Naive thymus-derived CD4-positive, alpha-beta T cell (primary cell): ENCODE data around the gene NRXN2. TPM values are rescaled to one million over a fixed set of nuclear protein-coding genes. Genes with fewer than 3 reads are reported as not detected.
A peak's percentile ranks its signal among the peaks of the same experiment; 100 is the strongest.

Source experiments
- ATAC-seq: fragments of 150-1000 bp; cut with Tn5 transposase; 2 replicates; pipeline ENCODE4 v1.10.0; 2021; ENCODE audit warnings: mild to moderate bottlenecking, moderate library complexity
- CTCF ChIA-PET: fragments of 350-600 bp; sonication (Branson Sonifier 250); formaldehyde crosslinking; loops from one replicate; lab custom pipeline; 2021; ENCODE audit warnings: antibody characterized with exemption; lab: Charles Lee
- POLR2A ChIA-PET: fragments of 350-600 bp; sonication (Branson Sonifier 250); formaldehyde crosslinking; loops from one replicate; lab custom pipeline; 2021; ENCODE audit warnings: antibody characterized with exemption, inconsistent platforms; lab: Charles Lee
- DNase-seq, 9 donors: peaks; one replicate each; pipeline versions ENCODE4 v3.0.0 to v3.0.0-alpha.2; 2020 to 2022; ENCODE audit warnings: mixed read lengths in 1 of 9
- H3K27ac ChIP-seq: one replicate; pipeline ENCODE4 v1.7.0; 2013; ENCODE audit warnings: mild to moderate bottlenecking, low read depth, low read length, moderate library complexity
- H3K27me3 ChIP-seq, 2 donors: one replicate each; pipeline ENCODE4 v1.7.0; 2013; ENCODE audit warnings: low read length in 2 of 2, mild to moderate bottlenecking in 2 of 2, moderate library complexity in 2 of 2; ENCODE audit not compliant: control insufficient read depth in 2 of 2, insufficient read depth in 2 of 2
- H3K36me3 ChIP-seq, 3 experiments: 1 replicate in 2 of 3; 2 replicates in 1 of 3; pipeline ENCODE4 v1.7.0; 2013; ENCODE audit warnings: low read length in 3 of 3, mild to moderate bottlenecking in 3 of 3, moderate library complexity in 1 of 3; ENCODE audit not compliant: insufficient read depth in 3 of 3, control insufficient read depth in 2 of 3
- H3K4me1 ChIP-seq, 2 donors: one replicate each; pipeline ENCODE4 v1.7.0; 2013; ENCODE audit warnings: low read length in 2 of 2, mild to moderate bottlenecking in 2 of 2, moderate library complexity in 1 of 2; ENCODE audit not compliant: control insufficient read depth in 2 of 2, insufficient read depth in 2 of 2
- H3K4me3 ChIP-seq: 2 replicates; pipeline ENCODE4 v1.7.0; 2013; ENCODE audit warnings: mild to moderate bottlenecking, low read length
- H3K9me3 ChIP-seq, 3 experiments: 1 replicate in 2 of 3; 2 replicates in 1 of 3; pipeline ENCODE4 v1.7.0; 2013; ENCODE audit warnings: low read length in 3 of 3; ENCODE audit not compliant: control insufficient read depth in 2 of 3
- H3K27ac Mint-ChIP-seq, 9 donors: one replicate each; pipeline ENCODE4 v1.8.0; 2020 to 2022; ENCODE audit warnings: mixed read lengths in 9 of 9, mild to moderate bottlenecking in 8 of 9, moderate library complexity in 5 of 9, inconsistent platforms in 2 of 9
- H3K27me3 Mint-ChIP-seq, 5 donors: one replicate each; pipeline ENCODE4 v1.8.0; 2021 to 2022; ENCODE audit warnings: mixed read lengths in 5 of 5, mild to moderate bottlenecking in 1 of 5
- H3K36me3 Mint-ChIP-seq, 5 donors: one replicate each; pipeline ENCODE4 v1.8.0; 2020 to 2022; ENCODE audit warnings: mixed read lengths in 5 of 5, mild to moderate bottlenecking in 3 of 5, inconsistent platforms in 1 of 5
- H3K4me1 Mint-ChIP-seq, 7 donors: one replicate each; pipeline ENCODE4 v1.8.0; 2020 to 2022; ENCODE audit warnings: mixed read lengths in 7 of 7, mild to moderate bottlenecking in 3 of 7, inconsistent platforms in 1 of 7
- H3K4me3 Mint-ChIP-seq, 10 donors: one replicate each; pipeline ENCODE4 v1.8.0; 2020 to 2022; ENCODE audit warnings: mild to moderate bottlenecking in 10 of 10, mixed read lengths in 10 of 10, moderate library complexity in 6 of 10, inconsistent platforms in 2 of 10
- H3K9me3 Mint-ChIP-seq, 11 donors: one replicate each; pipeline ENCODE4 v1.8.0; 2020 to 2022; ENCODE audit warnings: mixed read lengths in 11 of 11, mild to moderate bottlenecking in 4 of 11, inconsistent platforms in 1 of 11, moderate library complexity in 1 of 11
- intact Hi-C, 2 donors: fragments of 100-400 bp; cut with micrococcal nuclease; formaldehyde crosslinking; loops; one replicate each; pipeline ENCODE4 v1.15.1; 2023
- polyA plus RNA-seq, 2 donors: library from polyadenylated mRNA; unstranded; fragments of 300-500 nt; fragmentation: Illumina TruSeq; gene quantifications; one replicate each; pipeline ENCODE4 v1.2.3, GENCODE V29; 2021
- total RNA-seq, 6 experiments: library from RNA in 5 of 6; stranded (reverse) in 5 of 6; gene quantifications; 1 replicate in 5 of 6; 2 replicates in 1 of 6; pipeline ENCODE4 v1.2.3 and lab custom pipeline; 2021 to 2026

NRXN2 gene
- total and polyA plus RNA-seq, 7 experiments from 2014 or later = 0.07 to 0.71 (median 0.27) TPM; not detected in 4

GRCh38 chr11:64590763-64591221 is 132.2 kb downstream of the NRXN2 start, which contains the start of gene SLC22A12:
Gene SLC22A12, plus strand, starts transcription at chr11:64591220. Its CDS starts 337 bp downstream, at chr11:64591557.
- Histone ChIP-seq H3K36me3 (no peaks in the 10 kb centered on the region), H3K27ac (no peak within 1 kb of the TSS), H3K4me1 (no peaks in the 10 kb centered on the region), H3K4me3 (no peak within 1 kb of the TSS), H3K9me3 (no peaks in the 10 kb centered on the region), H3K27me3 (no peaks in the 10 kb centered on the region)
- Mint-ChIP-seq H3K27me3 (peaks cover 0 to 19% (median 12%) of the 10 kb centered on the region in 5 donors), H3K4me1 (no peaks in the 10 kb centered on the region), H3K36me3 (peaks cover 0 to 10% (median 0%) of the 10 kb centered on the region in 5 donors), H3K9me3 (peaks cover 9 to 19% (median 11%) of the 10 kb centered on the region in 11 donors), H3K4me3 (peak within 1 kb of the TSS in 1 of 10 donors; percentile 15), H3K27ac (no peak within 1 kb of the TSS)
- intact Hi-C loops = no loop called here
- CTCF ChIA-PET = no interaction called here
- POLR2A ChIA-PET = no interaction called here
- no peak for ATAC-seq
- DNase-seq = no peak

- H3K9me3 ChIP-seq = no peaks in the 10 kb centered on the region
- no peak for ATAC-seq
- ChIA-PET CTCF (no interaction called here), POLR2A (no interaction called here)
- H3K36me3 ChIP-seq = no peaks in the 10 kb centered on the region
- Mint-ChIP-seq H3K27me3 (peaks cover 7 to 22% (median 12%) of the 10 kb centered on the region in 5 donors), H3K27ac (no peak overlapping the region), H3K36me3 (peaks cover 0 to 10% (median 0%) of the 10 kb centered on the region in 5 donors), H3K4me1 (peaks cover 0 to 1% (median 0%) of the 10 kb centered on the region in 7 donors), H3K9me3 (peaks cover 9 to 19% (median 11%) of the 10 kb centered on the region in 11 donors), H3K4me3 (no peak overlapping the region)
- no peaks in the 10 kb centered on the region for H3K27me3 ChIP-seq
- no peak for DNase-seq
- no peaks in the 10 kb centered on the region for H3K4me1 ChIP-seq
- H3K4me3 ChIP-seq = no peak overlapping the region
- no peak overlapping the region for H3K27ac ChIP-seq
- intact Hi-C loops = no loop called here
Measured at GRCh38 chr11:64588701-64589100, 134.3 kb downstream of the NRXN2 start.

DNA sequence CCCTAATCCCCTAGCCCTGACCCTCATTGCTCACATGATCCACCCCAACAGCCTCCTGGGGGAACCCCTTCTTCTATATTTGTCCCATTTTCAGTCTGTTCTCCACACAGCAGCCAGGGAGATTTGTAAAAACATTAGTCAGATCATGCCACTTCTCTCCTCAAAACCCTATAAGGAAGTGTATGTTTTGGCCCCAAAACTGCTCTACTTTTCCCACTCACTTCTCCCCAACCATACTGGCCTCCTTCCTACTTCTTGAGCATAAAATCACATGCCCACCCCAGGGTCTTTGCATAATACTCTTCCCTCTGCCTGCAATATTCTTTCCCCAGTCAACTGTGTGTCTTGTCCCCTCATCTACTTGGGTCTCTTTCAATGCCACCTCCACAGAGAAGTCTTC is 136.6 kb downstream of the NRXN2 start:
- Histone ChIP-seq H3K4me3 (no peak overlapping the region), H3K4me1 (no peaks in the 10 kb centered on the region), H3K27me3 (no peaks in the 10 kb centered on the region), H3K9me3 (no peaks in the 10 kb centered on the region), H3K27ac (no peak overlapping the region), H3K36me3 (no peaks in the 10 kb centered on the region)
- DNase-seq = no peak
- Mint-ChIP-seq H3K4me1 (peaks cover 0 to 1% (median 0%) of the 10 kb centered on the region in 7 donors), H3K27ac (no peak overlapping the region), H3K9me3 (peaks cover 9 to 19% (median 11%) of the 10 kb centered on the region in 11 donors), H3K36me3 (peaks cover 0 to 10% (median 0%) of the 10 kb centered on the region in 5 donors), H3K4me3 (no peak overlapping the region), H3K27me3 (peaks cover 7 to 22% (median 12%) of the 10 kb centered on the region in 5 donors)
- intact Hi-C loops = no loop called here
- ChIA-PET POLR2A (no interaction called here), CTCF (no interaction called here)
- ATAC-seq = no peak

DNA sequence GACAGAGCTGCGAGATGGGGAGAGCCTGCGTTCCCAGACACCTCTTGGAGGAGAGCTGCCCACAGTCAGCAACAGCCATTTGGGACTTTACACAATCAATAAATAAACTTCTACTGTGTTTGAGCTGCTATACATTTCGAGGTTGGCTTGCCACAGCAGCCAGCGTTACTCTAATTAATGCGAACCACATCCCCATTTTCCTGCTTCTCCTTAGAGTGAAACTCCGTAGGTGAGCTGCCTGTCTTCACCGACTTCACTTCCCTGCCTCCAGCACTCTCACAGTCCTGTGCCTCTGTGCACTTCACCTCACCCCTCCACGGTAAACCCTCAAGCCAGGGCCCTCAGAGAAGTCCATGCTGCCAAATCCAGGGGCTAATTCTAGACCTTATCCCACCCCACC is 137.8 kb downstream of the NRXN2 start:
- ATAC-seq (no peak), DNase-seq (no peak)
- ChIA-PET CTCF (no interaction called here), POLR2A (no interaction called here)
- Histone ChIP-seq H3K36me3 (no peaks in the 10 kb centered on the region), H3K4me3 (no peak overlapping the region), H3K4me1 (no peaks in the 10 kb centered on the region), H3K27me3 (no peaks in the 10 kb centered on the region), H3K27ac (no peak overlapping the region), H3K9me3 (no peaks in the 10 kb centered on the region)
- peaks cover 0 to 10% (median 0%) of the 10 kb centered on the region in 5 donors for H3K36me3 Mint-ChIP-seq
- H3K27ac Mint-ChIP-seq = no peak overlapping the region
- intact Hi-C loops = no loop called here
- H3K4me3 Mint-ChIP-seq = no peak overlapping the region
- peaks cover 7 to 22% (median 12%) of the 10 kb centered on the region in 5 donors for H3K27me3 Mint-ChIP-seq
- H3K4me1 Mint-ChIP-seq = peaks cover 0 to 1% (median 0%) of the 10 kb centered on the region in 7 donors
- H3K9me3 Mint-ChIP-seq = peaks cover 9 to 19% (median 11%) of the 10 kb centered on the region in 11 donors

- Mint-ChIP-seq H3K4me3 (no peak overlapping the region), H3K9me3 (peaks cover 8 to 12% (median 10%) of the 10 kb centered on the region in 11 donors), H3K27ac (no peak overlapping the region), H3K27me3 (peaks cover 7 to 17% (median 11%) of the 10 kb centered on the region in 5 donors), H3K36me3 (peaks cover 0 to 9% (median 0%) of the 10 kb centered on the region in 5 donors), H3K4me1 (peaks cover 0 to 1% (median 0%) of the 10 kb centered on the region in 7 donors)
- H3K27ac ChIP-seq = no peak overlapping the region
- H3K4me3 ChIP-seq = no peak overlapping the region
- POLR2A ChIA-PET = no interaction called here
- no peak for ATAC-seq
- H3K36me3 ChIP-seq = no peaks in the 10 kb centered on the region
- intact Hi-C loops = no loop called here
- no peaks in the 10 kb centered on the region for H3K9me3 ChIP-seq
- no peak for DNase-seq
- no peaks in the 10 kb centered on the region for H3K4me1 ChIP-seq
- no peaks in the 10 kb centered on the region for H3K27me3 ChIP-seq
- CTCF ChIA-PET = no interaction called here
Measured at GRCh38 chr11:64583296-64584262, 139.4 kb downstream of the NRXN2 start.

- H3K36me3 ChIP-seq = no peaks in the 10 kb centered on the region
- no peaks in the 10 kb centered on the region for H3K9me3 ChIP-seq
- Mint-ChIP-seq H3K9me3 (peaks cover 1 to 5% (median 3%) of the 10 kb centered on the region in 11 donors), H3K27me3 (peaks cover 2 to 14% (median 6%) of the 10 kb centered on the region in 5 donors), H3K36me3 (peaks cover 0 to 2% (median 0%) of the 10 kb centered on the region in 5 donors), H3K27ac (no peak overlapping the region), H3K4me1 (peaks cover 0 to 1% (median 0%) of the 10 kb centered on the region in 7 donors), H3K4me3 (no peak overlapping the region)
- CTCF ChIA-PET = no interaction called here
- H3K27me3 ChIP-seq = no peaks in the 10 kb centered on the region
- ATAC-seq (no peak), DNase-seq (no peak)
- no peaks in the 10 kb centered on the region for H3K4me1 ChIP-seq
- H3K27ac ChIP-seq = no peak overlapping the region
- POLR2A ChIA-PET = no interaction called here
- intact Hi-C loops = no loop called here
- no peak overlapping the region for H3K4me3 ChIP-seq
Measured at GRCh38 chr11:64582885-64583284, 140.1 kb downstream of the NRXN2 start.
